Ishikawa (cell line): ENCODE results near the gene ZNF610.

Source experiments
- CEBPB ChIP-seq: IDR thresholded peaks from 2 replicates; pipeline ENCODE4 v1.6.1; 2012
- CREB1 ChIP-seq: IDR thresholded peaks from 2 replicates; pipeline ENCODE4 v1.6.1; 2012; ENCODE audit warnings: low read depth
- EGR1 ChIP-seq: IDR thresholded peaks from 2 replicates; pipeline ENCODE4 v1.6.1; 2012
- EP300 ChIP-seq: IDR thresholded peaks from 2 replicates; pipeline ENCODE4 v1.6.1; 2012; ENCODE audit warnings: borderline replicate concordance
- FOXM1 ChIP-seq: IDR thresholded peaks from 2 replicates; pipeline ENCODE4 v1.6.1; 2012; ENCODE audit warnings: low read depth, borderline replicate concordance
- NFIC ChIP-seq: IDR thresholded peaks from 2 replicates; pipeline ENCODE4 v1.6.1; 2012
- RAD21 ChIP-seq: IDR thresholded peaks from 2 replicates; pipeline ENCODE4 v1.6.1; 2012; ENCODE audit warnings: low read depth
- TAF1 ChIP-seq: IDR thresholded peaks from 2 replicates; pipeline ENCODE4 v1.6.1; 2012; ENCODE audit warnings: low read depth, mild to moderate bottlenecking
- TCF12 ChIP-seq: IDR thresholded peaks from 2 replicates; pipeline ENCODE4 v1.6.1; 2012; ENCODE audit warnings: low read depth
- TEAD4 ChIP-seq: IDR thresholded peaks from 2 replicates; pipeline ENCODE4 v1.6.1; 2012
- YY1 ChIP-seq: IDR thresholded peaks from 2 replicates; pipeline ENCODE4 v1.6.1; 2012; ENCODE audit warnings: low read depth
- ZBTB7A ChIP-seq: IDR thresholded peaks from 2 replicates; pipeline ENCODE4 v1.6.1; 2012; ENCODE audit warnings: low read depth
- TF ChIP-seq, protein P1 (sequence below): IDR thresholded peaks from 2 replicates; pipeline ENCODE4 v1.6.1; 2012
- TF ChIP-seq, protein P2 (sequence below): IDR thresholded peaks from 2 replicates; pipeline ENCODE4 v1.6.1; 2012; ENCODE audit warnings: low read depth, mild to moderate bottlenecking
- TF ChIP-seq, protein P3 (sequence below): IDR thresholded peaks from 2 replicates; pipeline ENCODE4 v1.6.1; 2012

ZNF610 gene

DNA sequence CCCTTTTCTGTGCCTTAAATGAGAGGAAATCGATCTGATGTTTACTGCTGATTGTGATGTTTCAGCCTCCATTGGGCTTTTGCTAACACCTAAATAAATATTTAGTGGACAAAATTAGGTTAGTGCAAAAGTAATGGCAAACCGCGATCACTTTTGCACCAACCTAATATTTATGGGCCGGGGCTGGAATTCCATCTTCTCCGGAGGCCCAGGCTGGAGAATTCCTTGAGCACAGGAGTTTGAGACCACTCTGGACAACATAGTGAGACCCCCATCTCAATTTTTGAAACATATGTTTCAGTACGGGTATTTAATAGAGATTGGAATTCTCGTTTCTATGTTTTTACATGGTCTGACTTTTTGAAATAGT, 34.3 kb downstream of the ZNF610 start:
- TF ChIP-seq TEAD4: no peak

DNA sequence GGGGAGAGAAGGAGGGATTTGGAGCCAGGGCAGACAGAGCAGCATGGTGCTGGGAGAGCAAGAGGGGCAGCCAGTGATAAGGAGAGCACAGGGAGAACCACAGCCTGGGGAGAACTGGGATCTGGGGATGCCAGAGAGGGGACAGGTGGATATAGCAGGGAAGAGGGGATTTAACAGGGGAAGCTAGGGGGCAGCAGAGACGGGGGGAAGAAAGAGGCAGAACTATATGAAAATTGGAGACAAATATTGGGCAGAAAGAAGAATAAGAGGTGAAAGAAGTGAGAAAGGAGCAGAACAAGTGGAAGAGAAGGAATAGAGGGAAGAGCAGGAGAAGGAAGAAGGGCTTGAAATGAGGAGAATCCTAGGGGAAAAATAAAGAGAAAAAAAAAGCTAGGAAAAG, 55.1 kb downstream of the ZNF610 start:
- no peak for TF ChIP-seq CEBPB
- no peak for TF ChIP-seq YY1

DNA sequence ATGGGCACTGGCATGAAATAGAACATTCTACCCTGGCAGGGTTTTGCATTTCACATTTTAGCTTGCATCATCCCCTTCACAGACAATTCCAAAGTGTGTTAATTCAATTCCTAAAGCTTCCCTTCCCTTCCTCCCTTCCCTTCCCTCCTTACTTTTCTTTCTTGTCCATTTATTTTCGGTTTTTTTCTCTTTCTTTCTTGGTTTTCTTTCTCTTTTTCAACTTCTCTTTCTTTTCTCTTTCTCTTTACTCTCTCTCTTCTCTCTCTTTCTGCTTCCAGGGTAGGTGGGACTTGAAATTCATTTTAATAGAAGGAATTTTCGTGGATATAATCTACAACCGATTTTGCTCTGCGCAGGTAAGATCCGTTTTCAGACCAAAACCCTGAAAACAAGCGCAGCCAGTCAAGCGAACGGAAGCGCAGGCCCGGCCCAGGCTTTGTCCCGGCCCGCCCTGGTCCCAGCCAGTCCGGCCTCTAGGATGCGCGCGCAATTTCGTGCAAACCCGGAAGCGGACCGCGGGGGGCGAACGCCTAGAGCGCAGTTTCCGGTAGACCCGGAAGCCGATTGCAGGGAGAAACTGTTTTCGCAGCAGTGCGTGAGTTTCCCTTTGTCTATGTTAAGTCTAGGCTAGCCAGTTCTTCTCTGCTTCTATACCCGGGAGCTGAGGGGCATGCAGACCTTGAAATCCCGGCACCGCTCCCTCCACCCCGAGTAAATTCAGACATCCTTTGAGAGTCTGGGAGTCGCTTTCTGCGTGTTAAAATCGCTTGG, 61.5 kb downstream of the ZNF610 start, which contains the start of gene ZNF528:
ZNF528 (plus strand) TSS at position 540 of the 771 bp plus-strand sequence. CDS start 4,165 bp downstream, outside the sequence.
- TF ChIP-seq YY1 (no peak), NFIC (no peak), TCF12 (no peak)
- TF ChIP-seq, protein P1, sequence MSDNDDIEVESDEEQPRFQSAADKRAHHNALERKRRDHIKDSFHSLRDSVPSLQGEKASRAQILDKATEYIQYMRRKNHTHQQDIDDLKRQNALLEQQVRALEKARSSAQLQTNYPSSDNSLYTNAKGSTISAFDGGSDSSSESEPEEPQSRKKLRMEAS: no peak

DNA sequence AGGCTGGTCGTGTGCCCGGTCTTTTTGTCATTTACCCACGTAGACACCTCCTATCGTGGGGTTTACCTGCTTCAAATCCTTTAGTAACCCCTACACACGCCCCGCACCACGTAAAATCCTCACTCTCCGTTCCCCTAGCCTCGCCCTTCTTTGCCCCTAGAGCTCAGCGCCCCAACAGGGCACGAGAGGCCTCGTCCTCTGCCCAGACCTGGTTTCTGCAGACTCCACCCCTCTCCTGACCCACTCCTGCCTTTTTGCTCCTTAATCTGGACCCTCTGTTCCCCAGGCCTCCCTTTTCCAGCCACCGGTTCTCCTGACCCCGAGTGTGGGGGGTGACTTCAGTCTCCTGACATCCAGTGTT, 62.0 kb downstream of the ZNF610 start:
- no peak for TF ChIP-seq CEBPB
- TF ChIP-seq TCF12: no peak
- TF ChIP-seq TEAD4: no peak
- TF ChIP-seq, protein P1: no peak
- TF ChIP-seq NFIC: no peak
- TF ChIP-seq EP300: no peak
- no peak for TF ChIP-seq TAF1
- TF ChIP-seq FOXM1: no peak
- TF ChIP-seq CREB1: no peak

DNA sequence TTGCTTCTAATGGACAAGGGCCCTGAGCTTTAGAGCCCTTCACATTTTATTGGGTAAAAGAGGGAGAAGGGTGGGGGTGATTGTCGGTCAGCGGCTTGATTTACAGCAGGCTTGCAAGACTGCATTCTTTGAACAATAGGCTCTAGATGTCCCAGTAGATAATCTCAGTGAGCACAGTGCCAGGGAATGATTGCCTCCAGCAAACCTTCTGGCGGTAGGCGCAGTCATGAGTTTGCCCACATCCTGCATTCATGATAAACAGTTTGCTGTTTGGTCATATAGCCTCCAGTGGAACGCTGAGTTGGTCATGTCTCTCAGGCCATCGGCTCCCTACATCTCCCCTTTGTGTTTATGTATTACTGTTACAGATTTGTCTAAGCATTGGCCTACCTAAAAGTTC, 74.2 kb downstream of the ZNF610 start:
- TF ChIP-seq TEAD4: no peak
- no peak for TF ChIP-seq EGR1
- TF ChIP-seq YY1: no peak
- TF ChIP-seq EP300: no peak
- no peak for TF ChIP-seq TAF1
- TF ChIP-seq NFIC: no peak
- TF ChIP-seq, protein P1: no peak
- TF ChIP-seq TCF12: no peak
- TF ChIP-seq, protein P2, sequence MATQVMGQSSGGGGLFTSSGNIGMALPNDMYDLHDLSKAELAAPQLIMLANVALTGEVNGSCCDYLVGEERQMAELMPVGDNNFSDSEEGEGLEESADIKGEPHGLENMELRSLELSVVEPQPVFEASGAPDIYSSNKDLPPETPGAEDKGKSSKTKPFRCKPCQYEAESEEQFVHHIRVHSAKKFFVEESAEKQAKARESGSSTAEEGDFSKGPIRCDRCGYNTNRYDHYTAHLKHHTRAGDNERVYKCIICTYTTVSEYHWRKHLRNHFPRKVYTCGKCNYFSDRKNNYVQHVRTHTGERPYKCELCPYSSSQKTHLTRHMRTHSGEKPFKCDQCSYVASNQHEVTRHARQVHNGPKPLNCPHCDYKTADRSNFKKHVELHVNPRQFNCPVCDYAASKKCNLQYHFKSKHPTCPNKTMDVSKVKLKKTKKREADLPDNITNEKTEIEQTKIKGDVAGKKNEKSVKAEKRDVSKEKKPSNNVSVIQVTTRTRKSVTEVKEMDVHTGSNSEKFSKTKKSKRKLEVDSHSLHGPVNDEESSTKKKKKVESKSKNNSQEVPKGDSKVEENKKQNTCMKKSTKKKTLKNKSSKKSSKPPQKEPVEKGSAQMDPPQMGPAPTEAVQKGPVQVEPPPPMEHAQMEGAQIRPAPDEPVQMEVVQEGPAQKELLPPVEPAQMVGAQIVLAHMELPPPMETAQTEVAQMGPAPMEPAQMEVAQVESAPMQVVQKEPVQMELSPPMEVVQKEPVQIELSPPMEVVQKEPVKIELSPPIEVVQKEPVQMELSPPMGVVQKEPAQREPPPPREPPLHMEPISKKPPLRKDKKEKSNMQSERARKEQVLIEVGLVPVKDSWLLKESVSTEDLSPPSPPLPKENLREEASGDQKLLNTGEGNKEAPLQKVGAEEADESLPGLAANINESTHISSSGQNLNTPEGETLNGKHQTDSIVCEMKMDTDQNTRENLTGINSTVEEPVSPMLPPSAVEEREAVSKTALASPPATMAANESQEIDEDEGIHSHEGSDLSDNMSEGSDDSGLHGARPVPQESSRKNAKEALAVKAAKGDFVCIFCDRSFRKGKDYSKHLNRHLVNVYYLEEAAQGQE: no peak
- no peak for TF ChIP-seq ZBTB7A
- TF ChIP-seq CEBPB: no peak
- TF ChIP-seq, protein P3, sequence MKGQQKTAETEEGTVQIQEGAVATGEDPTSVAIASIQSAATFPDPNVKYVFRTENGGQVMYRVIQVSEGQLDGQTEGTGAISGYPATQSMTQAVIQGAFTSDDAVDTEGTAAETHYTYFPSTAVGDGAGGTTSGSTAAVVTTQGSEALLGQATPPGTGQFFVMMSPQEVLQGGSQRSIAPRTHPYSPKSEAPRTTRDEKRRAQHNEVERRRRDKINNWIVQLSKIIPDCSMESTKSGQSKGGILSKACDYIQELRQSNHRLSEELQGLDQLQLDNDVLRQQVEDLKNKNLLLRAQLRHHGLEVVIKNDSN: no peak
- TF ChIP-seq CREB1: no peak
- no peak for TF ChIP-seq FOXM1
- TF ChIP-seq RAD21: no peak

DNA sequence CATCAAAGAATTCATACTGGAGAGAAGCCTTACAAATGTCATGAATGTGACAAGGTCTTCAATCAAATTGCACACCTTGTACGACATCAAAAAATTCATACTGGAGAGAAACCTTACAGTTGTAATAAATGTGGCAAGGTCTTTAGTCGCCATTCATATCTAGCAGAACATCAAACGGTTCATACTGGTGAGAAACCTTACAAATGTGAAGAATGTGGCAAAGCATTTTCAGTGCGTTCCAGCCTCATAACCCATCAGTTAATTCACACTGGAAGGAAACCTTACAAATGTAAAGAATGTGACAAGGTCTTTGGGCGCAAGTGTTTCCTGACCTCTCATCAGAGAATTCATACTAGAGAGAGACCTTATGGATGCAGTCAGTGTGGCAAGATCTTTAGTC, 79.7 kb downstream of the ZNF610 start:
- TF ChIP-seq ZBTB7A: no peak
- no peak for TF ChIP-seq CREB1
- no peak for TF ChIP-seq RAD21
- no peak for TF ChIP-seq EGR1
- no peak for TF ChIP-seq TEAD4
- no peak for TF ChIP-seq EP300
- TF ChIP-seq CEBPB: no peak
- TF ChIP-seq YY1: no peak
- TF ChIP-seq, protein P3: no peak
- TF ChIP-seq, protein P2: no peak
